Upper lobe of left lung (tissue), 6 donors: ENCODE results near the gene TNFAIP8L2. TPM values are rescaled to one million over a fixed set of nuclear protein-coding genes. Genes with fewer than 3 reads are reported as not detected.
A peak's percentile ranks its signal among the peaks of the same experiment; 100 is the strongest.

Experiments
- ATAC-seq, 2 donors: fragments of 200-7000 bp; cut with Tn5 transposase; one replicate each; pipeline ENCODE4 v1.9.1; 2022; ENCODE audit warnings: mild to moderate bottlenecking in 2 of 2, moderate library complexity in 2 of 2; ENCODE audit not compliant: low FRiP score in 2 of 2
- DNase-seq, 2 donors: peaks; one replicate each; pipeline ENCODE4 v3.0.0-alpha.2; 2019 to 2020
- H3K27ac ChIP-seq, 4 donors: fragments of 200-600 bp; sonication (generic); one replicate each; pipeline ENCODE4 v1.5.1; 2016 to 2019
- H3K27me3 ChIP-seq, 4 donors: fragments of 200-600 bp; sonication (generic); one replicate each; pipeline ENCODE4 v1.5.1; 2017 to 2019
- H3K36me3 ChIP-seq, 4 donors: fragments of 200-600 bp; sonication (generic); one replicate each; pipeline ENCODE4 v1.5.1; 2016 to 2019
- H3K4me1 ChIP-seq, 4 donors: fragments of 200-600 bp; sonication (generic); one replicate each; pipeline ENCODE4 v1.5.1; 2018 to 2019
- H3K4me3 ChIP-seq, 4 donors: fragments of 200-600 bp; sonication (generic); one replicate each; pipeline ENCODE4 v1.5.1; 2017 to 2019; ENCODE audit warnings: mild to moderate bottlenecking in 2 of 4, moderate library complexity in 1 of 4
- H3K9me3 ChIP-seq, 4 donors: fragments of 200-600 bp; sonication (generic); one replicate each; pipeline ENCODE4 v1.5.1; 2018 to 2019
- EP300 ChIP-seq, 4 donors: sonication (generic); formaldehyde crosslinking; IDR thresholded peaks; one replicate each; pipeline ENCODE4 v1.5.1; 2017; ENCODE audit warnings: antibody characterized with exemption in 4 of 4, control low read depth in 2 of 4
- POLR2A ChIP-seq, 4 donors: fragments of 450-650 bp; IDR thresholded peaks; one replicate each; pipeline ENCODE4 v1.5.1; 2016 to 2017; ENCODE audit warnings: antibody characterized with exemption in 4 of 4, mild to moderate bottlenecking in 2 of 4
- POLR2AphosphoS5 ChIP-seq, 2 donors: sonication (generic); formaldehyde crosslinking; IDR thresholded peaks; one replicate each; pipeline ENCODE4 v1.5.1; 2017; ENCODE audit warnings: antibody characterized with exemption in 2 of 2
- WGBS, 2 donors: methylation state at CpG; one replicate each; pipeline ENCODE4 v1.1.5; 2017 to 2018; 5-methylcytosine and 5-hydroxymethylcytosine counted together
- total RNA-seq, 6 donors: library from RNA; depleted of rRNA in 4 of 6; stranded (reverse); fragments of >200 nt in 4 of 6; gene quantifications; one replicate each; pipeline versions ENCODE4 v1.1.0 to v1.2.1, GENCODE V29; 2016 to 2021
- TF ChIP-seq, protein P1 (sequence below), 6 experiments: fragments of 450-650 bp in 4 of 6; fragments of 200-600 bp in 2 of 6; sonication (generic) in 2 of 6; IDR thresholded peaks; one replicate each; pipeline ENCODE4 v1.5.1; 2016 to 2019; ENCODE audit warnings: antibody characterized with exemption in 6 of 6
- donor health status: DM: no; HTN: no; CAD: no; lungs with moderate emphysema.
- donor health status: DM: no; HTN: yes; CAD: no; lungs with severe emphysema.

TNFAIP8L2 gene
- total RNA-seq, 6 donors from 2014 or later, result 7.4 to 19.1 (median 15.8) TPM

DNA sequence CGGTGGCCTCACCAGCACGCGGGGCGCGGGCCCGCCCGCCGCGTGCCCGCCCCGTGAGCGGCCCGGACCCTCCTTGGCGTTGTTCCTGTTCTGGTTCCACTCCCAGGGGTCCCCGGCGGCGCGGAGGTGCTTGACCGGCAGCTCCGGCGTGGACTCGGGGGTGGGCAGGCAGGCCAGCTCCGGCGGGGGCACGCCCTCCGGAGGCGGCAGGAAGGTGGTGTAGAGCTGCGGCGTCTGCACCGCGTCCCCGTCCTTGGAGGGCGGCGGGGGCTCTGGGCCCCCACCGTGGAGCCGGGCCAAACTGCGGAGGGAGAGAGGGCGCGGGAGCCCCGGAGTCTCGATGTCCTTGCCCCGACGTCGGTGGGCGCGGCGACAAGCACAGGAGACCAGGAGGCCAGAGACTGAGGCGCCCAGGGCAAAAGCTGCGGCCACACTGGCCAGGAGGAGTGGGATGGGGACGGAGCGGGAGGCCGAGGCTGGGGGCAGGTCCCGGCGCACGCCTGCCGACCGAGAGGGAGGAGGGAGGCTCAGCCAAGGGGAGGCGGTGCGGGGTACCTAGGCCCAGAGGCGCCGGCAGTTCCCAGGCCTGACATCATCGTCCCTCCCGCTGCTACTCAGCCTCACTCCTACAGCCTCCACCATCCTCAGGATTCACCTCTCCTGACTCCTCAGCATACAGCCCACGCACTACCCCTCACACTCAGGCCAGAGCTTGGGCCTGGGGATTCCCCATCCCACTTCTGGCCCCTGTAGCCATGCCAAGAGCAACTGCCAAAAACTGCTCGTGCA lies 23.2 kb upstream of the TNFAIP8L2 start:
- H3K4me3 ChIP-seq, result peak overlapping the region in 1 of 4 donors; percentile 8

DNA sequence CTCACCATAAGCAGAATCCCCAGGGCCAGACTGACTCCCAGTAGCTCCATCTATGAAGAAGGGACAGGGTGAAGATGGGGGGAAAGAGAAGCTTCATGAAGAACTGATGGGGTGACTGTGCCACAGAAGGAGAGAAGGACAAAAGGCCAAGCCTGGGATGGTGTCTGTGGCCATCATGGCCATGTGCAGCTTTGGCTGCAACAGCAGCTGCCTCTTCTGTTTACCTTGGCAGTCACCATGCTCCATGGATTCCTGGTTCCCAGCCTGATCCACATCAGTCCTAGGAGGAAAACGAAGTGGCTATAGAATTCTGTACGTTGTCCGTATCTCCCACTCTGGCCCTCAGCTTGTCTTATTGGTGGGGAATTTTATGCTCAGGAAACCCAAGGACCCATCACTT lies 22.1 kb upstream of the TNFAIP8L2 start:
- TF ChIP-seq POLR2AphosphoS5 (IDR thresholded peaks at IDR 0.05) (no peak), EP300 (IDR thresholded peaks at IDR 0.05) (no peak), POLR2A (IDR thresholded peaks at IDR 0.05) (no peak)
- TF ChIP-seq, protein P1, sequence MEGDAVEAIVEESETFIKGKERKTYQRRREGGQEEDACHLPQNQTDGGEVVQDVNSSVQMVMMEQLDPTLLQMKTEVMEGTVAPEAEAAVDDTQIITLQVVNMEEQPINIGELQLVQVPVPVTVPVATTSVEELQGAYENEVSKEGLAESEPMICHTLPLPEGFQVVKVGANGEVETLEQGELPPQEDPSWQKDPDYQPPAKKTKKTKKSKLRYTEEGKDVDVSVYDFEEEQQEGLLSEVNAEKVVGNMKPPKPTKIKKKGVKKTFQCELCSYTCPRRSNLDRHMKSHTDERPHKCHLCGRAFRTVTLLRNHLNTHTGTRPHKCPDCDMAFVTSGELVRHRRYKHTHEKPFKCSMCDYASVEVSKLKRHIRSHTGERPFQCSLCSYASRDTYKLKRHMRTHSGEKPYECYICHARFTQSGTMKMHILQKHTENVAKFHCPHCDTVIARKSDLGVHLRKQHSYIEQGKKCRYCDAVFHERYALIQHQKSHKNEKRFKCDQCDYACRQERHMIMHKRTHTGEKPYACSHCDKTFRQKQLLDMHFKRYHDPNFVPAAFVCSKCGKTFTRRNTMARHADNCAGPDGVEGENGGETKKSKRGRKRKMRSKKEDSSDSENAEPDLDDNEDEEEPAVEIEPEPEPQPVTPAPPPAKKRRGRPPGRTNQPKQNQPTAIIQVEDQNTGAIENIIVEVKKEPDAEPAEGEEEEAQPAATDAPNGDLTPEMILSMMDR (IDR thresholded peaks at IDR 0.05), result no peak
- ATAC-seq, result no peak
- 98 to 100% methylated on average over 3 of the region's 3 CpGs for whole genome bisulfite sequencing, 2 donors
- Histone ChIP-seq H3K27me3 (no peaks in the 10 kb centered on the region), H3K9me3 (no peaks in the 10 kb centered on the region), H3K36me3 (peaks cover 0 to 16% (median 3%) of the 10 kb centered on the region in 4 donors), H3K4me3 (no peak overlapping the region), H3K27ac (no peak overlapping the region), H3K4me1 (peaks cover 4 to 17% (median 8%) of the 10 kb centered on the region in 4 donors)
- no peak for DNase-seq

More for the DNA sequence above, 23.2 kb upstream of the TNFAIP8L2 start:
- peak in 1 of 2 donors; percentile 86 for DNase-seq
- peaks cover 0 to 16% (median 3%) of the 10 kb centered on the region in 4 donors for H3K36me3 ChIP-seq
- no peaks in the 10 kb centered on the region for H3K9me3 ChIP-seq
- peaks cover 4 to 17% (median 8%) of the 10 kb centered on the region in 4 donors for H3K4me1 ChIP-seq
- peak in 1 of 2 donors; percentile 12 for ATAC-seq
- H3K27me3 ChIP-seq, result no peaks in the 10 kb centered on the region
- H3K27ac ChIP-seq, result no peak overlapping the region
- TF ChIP-seq POLR2AphosphoS5 (IDR thresholded peaks at IDR 0.05) (no peak), POLR2A (IDR thresholded peaks at IDR 0.05) (no peak), EP300 (IDR thresholded peaks at IDR 0.05) (no peak)
- TF ChIP-seq, protein P1 (IDR thresholded peaks at IDR 0.05), result no peak
- WGBS, 2 donors, result 82 to 95% methylated on average over 33 to 37 of the region's 65 CpGs

DNA sequence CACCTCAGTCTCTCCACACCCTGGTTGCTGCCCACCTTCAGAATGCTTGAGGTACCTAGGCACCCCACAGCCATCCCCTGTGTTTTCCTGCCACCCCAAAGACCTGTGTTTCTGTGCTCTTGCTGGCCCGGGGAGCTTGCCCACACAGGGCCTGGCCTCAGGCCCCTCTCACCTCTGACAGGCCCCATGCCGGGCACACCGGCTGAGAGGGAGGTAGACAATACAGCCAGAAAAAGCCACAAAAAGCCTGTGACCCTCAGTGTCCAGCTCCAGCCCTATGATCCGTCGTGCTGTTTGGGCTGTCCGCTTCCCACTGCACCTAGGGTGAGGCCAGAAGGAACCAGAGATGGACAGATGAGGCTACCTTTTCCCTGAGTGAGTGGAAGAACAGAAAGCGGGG lies 21.5 kb upstream of the TNFAIP8L2 start:
- peaks cover 4 to 17% (median 8%) of the 10 kb centered on the region in 4 donors for H3K4me1 ChIP-seq
- TF ChIP-seq, protein P1 (IDR thresholded peaks at IDR 0.05), result no peak
- no peak for TF ChIP-seq EP300 (IDR thresholded peaks at IDR 0.05)
- no peak for TF ChIP-seq POLR2AphosphoS5 (IDR thresholded peaks at IDR 0.05)
- no peak for TF ChIP-seq POLR2A (IDR thresholded peaks at IDR 0.05)
- 90 to 98% methylated on average over 6 to 7 of the region's 7 CpGs for WGBS, 2 donors
- peak in 1 of 2 donors; percentile 56 for DNase-seq
- H3K9me3 ChIP-seq, result no peaks in the 10 kb centered on the region
- peaks cover 0 to 20% (median 5%) of the 10 kb centered on the region in 4 donors for H3K36me3 ChIP-seq
- no peak overlapping the region for H3K27ac ChIP-seq
- H3K4me3 ChIP-seq, result no peak overlapping the region
- H3K27me3 ChIP-seq, result no peaks in the 10 kb centered on the region
- no peak for ATAC-seq

DNA sequence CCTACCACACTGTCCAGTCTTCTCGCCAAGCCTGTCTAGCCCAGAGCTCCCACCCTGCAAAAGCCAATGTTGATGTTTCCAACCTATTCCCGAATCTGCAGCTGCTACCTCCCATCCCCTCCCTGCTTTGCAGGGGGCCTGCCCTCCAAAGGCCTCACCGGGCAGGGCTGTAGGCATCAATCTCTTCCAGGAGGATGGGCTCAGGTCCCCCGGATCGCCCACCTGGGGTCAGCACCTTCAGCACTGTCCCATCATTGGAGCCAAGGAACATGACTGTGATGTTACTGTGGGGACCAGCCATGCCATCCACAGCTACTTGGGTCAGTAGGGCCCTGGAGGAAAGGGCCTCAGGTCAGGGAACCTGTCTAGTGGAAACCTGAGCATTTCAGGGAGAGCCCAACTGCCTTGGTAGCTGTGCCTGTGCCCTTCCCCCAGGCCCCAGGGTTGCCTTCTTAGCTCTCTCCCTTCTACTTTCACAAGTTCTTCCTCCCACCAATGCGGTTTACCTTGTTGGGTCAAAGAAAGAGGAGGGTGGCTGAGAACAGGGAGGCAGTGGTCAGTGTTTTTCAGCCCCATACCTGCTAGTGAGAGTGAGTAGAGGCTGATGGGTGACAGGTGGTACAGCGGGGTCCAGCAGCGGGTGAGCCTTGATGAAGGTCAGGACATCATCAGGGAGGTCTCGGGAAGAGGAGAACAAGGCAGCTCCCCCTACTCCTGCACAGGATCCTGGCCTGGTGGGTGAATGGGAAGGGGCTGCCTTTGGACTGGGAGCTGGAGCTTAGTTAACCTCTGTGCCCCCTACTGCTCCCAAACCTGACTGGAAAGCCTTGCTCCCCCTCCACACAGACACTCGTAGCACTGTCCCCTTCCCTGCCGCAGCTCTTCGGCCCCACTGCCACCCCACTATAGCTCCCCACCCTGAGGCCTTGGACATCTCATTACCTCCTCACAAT lies 20.7 kb upstream of the TNFAIP8L2 start:
- H3K27me3 ChIP-seq, result no peaks in the 10 kb centered on the region
- whole genome bisulfite sequencing, 2 donors, result 91 to 93% methylated on average over 9 to 12 of the region's 12 CpGs
- H3K27ac ChIP-seq, result no peak overlapping the region
- TF ChIP-seq POLR2A (IDR thresholded peaks at IDR 0.05) (no peak), POLR2AphosphoS5 (IDR thresholded peaks at IDR 0.05) (no peak), EP300 (IDR thresholded peaks at IDR 0.05) (no peak)
- TF ChIP-seq, protein P1 (IDR thresholded peaks at IDR 0.05), result no peak
- H3K36me3 ChIP-seq, result peaks cover 0 to 20% (median 5%) of the 10 kb centered on the region in 4 donors
- H3K4me1 ChIP-seq, result peaks cover 3 to 14% (median 8%) of the 10 kb centered on the region in 4 donors
- DNase-seq, result no peak
- H3K4me3 ChIP-seq, result no peak overlapping the region
- ATAC-seq, result no peak
- H3K9me3 ChIP-seq, result no peaks in the 10 kb centered on the region
